Smooth muscle cell (in vitro differentiated cells): ENCODE measurements around the gene JAK2. TPM values are rescaled to one million over a fixed set of nuclear protein-coding genes. Genes with fewer than 3 reads are reported as not detected.

ENCODE experiments used
- DNase-seq: peaks from one replicate; lab custom pipeline; 2025; ENCODE audit not compliant: unreplicated experiment; lab: John Stamatoyannopoulos, UW
- H2AFZ ChIP-seq: fragments of 200-600 bp; sonication (generic); 2 replicates; pipeline ENCODE4 v1.6.0; 2016; ENCODE audit warnings: antibody characterized with exemption, low read depth, mild to moderate bottlenecking
- H3F3A ChIP-seq: fragments of 200-600 bp; sonication (generic); 2 replicates; pipeline ENCODE4 v1.6.0; 2017; ENCODE audit warnings: antibody characterized with exemption, low read depth
- H3K27ac ChIP-seq: fragments of 200-600 bp; sonication (generic); 2 replicates; pipeline ENCODE4 v1.5.1; 2016; ENCODE audit warnings: low read depth, mild to moderate bottlenecking
- H3K27me3 ChIP-seq: fragments of 200-600 bp; sonication (generic); 2 replicates; pipeline ENCODE4 v1.6.1; 2016; ENCODE audit warnings: low read depth, mild to moderate bottlenecking
- H3K36me3 ChIP-seq: fragments of 200-600 bp; sonication (generic); 2 replicates; pipeline ENCODE4 v1.5.1; 2016; ENCODE audit warnings: low read depth
- H3K4me1 ChIP-seq: fragments of 200-600 bp; sonication (generic); 2 replicates; pipeline ENCODE4 v1.5.1; 2016; ENCODE audit warnings: low read depth
- H3K4me2 ChIP-seq: fragments of 200-600 bp; sonication (generic); 2 replicates; pipeline ENCODE4 v1.6.0; 2016; ENCODE audit warnings: mild to moderate bottlenecking
- H3K4me3 ChIP-seq: fragments of 200-600 bp; sonication (generic); 2 replicates; pipeline ENCODE4 v1.5.1; 2016; ENCODE audit warnings: mild to moderate bottlenecking
- H3K79me2 ChIP-seq: fragments of 200-600 bp; sonication (generic); 2 replicates; pipeline ENCODE4 v1.6.0; 2016; ENCODE audit warnings: low read depth, mild to moderate bottlenecking
- H3K9ac ChIP-seq: fragments of 200-600 bp; sonication (generic); 2 replicates; pipeline ENCODE4 v1.6.0; 2016; ENCODE audit warnings: low read depth
- H3K9me3 ChIP-seq: fragments of 200-600 bp; sonication (generic); replicated peaks from 2 replicates; pipeline ENCODE4 v1.5.1; 2016; ENCODE audit warnings: low read depth
- H4K20me1 ChIP-seq: fragments of 200-600 bp; sonication (generic); 2 replicates; pipeline ENCODE4 v1.6.0; 2016; ENCODE audit warnings: low read depth
- CTCF ChIP-seq: fragments of 200-600 bp; sonication (generic); IDR thresholded peaks from 2 replicates; pipeline ENCODE4 v1.5.1; 2017; ENCODE audit warnings: borderline replicate concordance, mild to moderate bottlenecking, antibody characterized with exemption; ENCODE audit not compliant: insufficient read depth, poor library complexity, severe bottlenecking
- WGBS: methylation state at CpG from one replicate; pipeline ENCODE4 v1.1.7; 2016; ENCODE audit warnings: low lambda C conversion rate; 5-methylcytosine and 5-hydroxymethylcytosine counted together
- polyA plus RNA-seq: library from polyadenylated mRNA; unstranded; fragments of >200 nt; fragmentation: Nextera tagmentation; extraction: Ambion mirVana; gene quantifications from 2 replicates; pipeline ENCODE4 v1.2.1, GENCODE V29; 2016
- total RNA-seq: library from RNA; depleted of rRNA; stranded (reverse); fragments of >200 nt; gene quantifications from 2 replicates; pipeline ENCODE4 v1.2.3, GENCODE V29; 2014

JAK2 gene
- total and polyA plus RNA-seq, 2 experiments from 2014 or later, result 4.9 to 12.0 TPM

GRCh38 chr9:5144217-5144616 lies 159.1 kb downstream of the JAK2 start:
- H3K4me2 ChIP-seq, result no peak overlapping the region
- no peak overlapping the region for H3K4me3 ChIP-seq
- no peak overlapping the region for H2AFZ ChIP-seq
- TF ChIP-seq CTCF, result no peak
- no peaks in the 10 kb centered on the region for H3K4me1 ChIP-seq
- H3K27me3 ChIP-seq, result no peaks in the 10 kb centered on the region
- H3K9ac ChIP-seq, result no peak overlapping the region
- H3K79me2 ChIP-seq, result no peaks in the 10 kb centered on the region
- H4K20me1 ChIP-seq, result no peaks in the 10 kb centered on the region
- 91% methylated on average over 7 of the region's 7 CpGs for WGBS
- H3K9me3 ChIP-seq, result no peaks in the 10 kb centered on the region
- DNase-seq, result no peak
- H3K36me3 ChIP-seq, result no peaks in the 10 kb centered on the region
- no peak overlapping the region for H3K27ac ChIP-seq
- H3F3A ChIP-seq, result no peaks in the 10 kb centered on the region

- H3K36me3 ChIP-seq, result no peaks in the 10 kb centered on the region
- H4K20me1 ChIP-seq, result no peaks in the 10 kb centered on the region
- H3K4me3 ChIP-seq, result no peak overlapping the region
- H3K9ac ChIP-seq, result no peak overlapping the region
- 90% methylated on average over 1 of the region's 1 CpG for WGBS
- H3K9me3 ChIP-seq, result no peaks in the 10 kb centered on the region
- no peaks in the 10 kb centered on the region for H3K79me2 ChIP-seq
- no peaks in the 10 kb centered on the region for H3K4me1 ChIP-seq
- no peak for DNase-seq
- H3K4me2 ChIP-seq, result no peak overlapping the region
- no peak for TF ChIP-seq CTCF
- no peaks in the 10 kb centered on the region for H3F3A ChIP-seq
- no peaks in the 10 kb centered on the region for H3K27me3 ChIP-seq
- H2AFZ ChIP-seq, result no peak overlapping the region
- H3K27ac ChIP-seq, result no peak overlapping the region
Measured at GRCh38 chr9:5146241-5146640, 161.2 kb downstream of the JAK2 start.

Other genes with a start within 250 kb of the JAK2 start
- 49.0 and 49.3 TPM in 2 replicates for gene AK3, start 244.1 kb upstream of the JAK2 start, total RNA-seq
- 28.7 and 35.0 TPM in 2 replicates for gene AK3, start 244.1 kb upstream of the JAK2 start, polyA plus RNA-seq
- gene RCL1, start 192.3 kb upstream of the JAK2 start, total RNA-seq, result 7.9 and 11.1 TPM in 2 replicates
- gene RCL1, start 192.3 kb upstream of the JAK2 start, polyA plus RNA-seq, result 5.8 and 7.9 TPM in 2 replicates
- not detected in 2 replicates for gene INSL6, start 200.4 kb downstream of the JAK2 start, total RNA-seq
- 0.15 TPM in 1 of 2 replicates, not detected in the other for gene INSL6, start 200.4 kb downstream of the JAK2 start, polyA plus RNA-seq
- 0.18 TPM in 1 of 2 replicates, not detected in the other for gene INSL4, start 246.1 kb downstream of the JAK2 start, total RNA-seq
- gene INSL4, start 246.1 kb downstream of the JAK2 start, polyA plus RNA-seq, result 0.21 TPM in 1 of 2 replicates, not detected in the other